Right ventricle myocardium superior (tissue), 1 donor: ENCODE measurements around the gene DNASE2. TPM values are rescaled to one million over a fixed set of nuclear protein-coding genes. Genes with fewer than 3 reads are reported as not detected.
"Not testable (repeated sequence)": the region's sequence is repeated elsewhere in the genome, so short reads cannot be mapped to it uniquely, and the experiment has no call there.

ENCODE experiments used
- ATAC-seq: fragments of 200-7000 bp; cut with Tn5 transposase; one replicate; pipeline ENCODE4 v1.9.1; 2020; ENCODE audit warnings: mild to moderate bottlenecking; ENCODE audit not compliant: poor library complexity
- DNase-seq: peaks from one replicate; pipeline ENCODE4 v3.0.0-alpha.2; 2020
- intact Hi-C: fragments of 100-400 bp; cut with DNase I; formaldehyde crosslinking; loops from one replicate; pipeline ENCODE4 v1.11.2; 2022
- total RNA-seq: library from RNA; stranded (reverse); fragmentation: NEBNext Ultra II Directional; extraction: Animal tissue kit (Norgen Biotek cat#: 25700); gene quantifications from one replicate; pipeline ENCODE4 v1.2.1, GENCODE V29; 2021
- donor health status: DM: no; HTN: yes; CAD: no; lungs with severe emphysema.

The DNASE2 gene
- total RNA-seq, 1 donor from 2014 or later, result 16.9 TPM

- ATAC-seq, result peak; percentile 67
- DNase-seq, result peak; percentile 72
- intact Hi-C loops, result no loop called here
These were observed 13.8 kb downstream of the DNASE2 start for GRCh38 chr19:12867120-12868099.

- ATAC-seq (no peak), DNase-seq (no peak)
- intact Hi-C loops, result no loop called here
These were observed 14.7 kb downstream of the DNASE2 start for GRCh38 chr19:12866416-12867119.

- DNase-seq (no peak), ATAC-seq (no peak)
- intact Hi-C loops, result no loop called here
These were observed 15.4 kb downstream of the DNASE2 start for GRCh38 chr19:12865746-12866415.

- ATAC-seq, result no peak
- no peak for DNase-seq
- intact Hi-C loops, result no loop called here
These were observed 16.2 kb downstream of the DNASE2 start for GRCh38 chr19:12864721-12865715.

GRCh38 chr19:12864143-12864542, 17.1 kb downstream of the DNASE2 start:
- DNase-seq (no peak), ATAC-seq (no peak)
- intact Hi-C loops, result no loop called here

- no peak for ATAC-seq
- intact Hi-C loops, result no loop called here
- no peak for DNase-seq
These were observed 21.7 kb downstream of the DNASE2 start for GRCh38 chr19:12859546-12859945.

GRCh38 chr19:12858041-12858928, 23.0 kb downstream of the DNASE2 start:
- intact Hi-C loops, result no loop called here
- DNase-seq (no peak), ATAC-seq (no peak)

GRCh38 chr19:12856653-12857052, 24.6 kb downstream of the DNASE2 start:
- ATAC-seq, result no peak
- DNase-seq, result no peak
- intact Hi-C loops, result no loop called here

GRCh38 chr19:12847159-12848139, 33.8 kb downstream of the DNASE2 start:
- intact Hi-C loops, result loop anchor here (5.0 kb wide), 1 partner anchor 80 kb away; no protein-coding TSS in a partner anchor
- ATAC-seq, result peak; percentile 99

GRCh38 chr19:12846613-12847012, 34.6 kb downstream of the DNASE2 start:
- not testable (repeated sequence) for ATAC-seq, DNase-seq
- intact Hi-C loops, result loop anchor here (5.0 kb wide), 1 partner anchor 79 kb away; no protein-coding TSS in a partner anchor

More at GRCh38 chr19:12847159-12848139, 33.8 kb downstream of the DNASE2 start:
- peak; percentile 93 for DNase-seq

GRCh38 chr19:12843999-12844732, 37.1 kb downstream of the DNASE2 start:
- DNase-seq (no peak), ATAC-seq (no peak)
- intact Hi-C loops, result no loop called here

- intact Hi-C loops, result no loop called here
- DNase-seq (no peak), ATAC-seq (no peak)
These were observed 37.9 kb downstream of the DNASE2 start for GRCh38 chr19:12843328-12843727.

GRCh38 chr19:12842511-12842910, 38.7 kb downstream of the DNASE2 start:
- ATAC-seq (no peak), DNase-seq (no peak)
- intact Hi-C loops, result no loop called here

- intact Hi-C loops, result no loop called here
- DNase-seq (no peak), ATAC-seq (no peak)
These were observed 40.2 kb downstream of the DNASE2 start for GRCh38 chr19:12841094-12841493.
